GM19035 (cell line): ENCODE data around the gene FSD1L.
"Not testable (repeated sequence)": the region's sequence is repeated elsewhere in the genome, so short reads cannot be mapped to it uniquely, and the experiment has no call there.

ENCODE experiments used
- ATAC-seq: cut with Tn5 transposase; IDR thresholded peaks from one replicate; pipeline ENCODE4 v1.9.1; 2021; ENCODE audit not compliant: unreplicated experiment

The FSD1L gene

GRCh38 chr9:105541838-105542237 is 94.0 kb downstream of the FSD1L start:
- peak; percentile 97 for ATAC-seq

- no peak for ATAC-seq
Measured at GRCh38 chr9:105554042-105554441, 106.2 kb downstream of the FSD1L start.

GRCh38 chr9:105557804-105558610 is 110.2 kb downstream of the FSD1L start, which contains the start of gene FKTN:
Gene FKTN (plus strand): TSS chr9:105558131. CDS start chr9:105575033, 16,902 bp downstream.
- peak; percentile 97 for ATAC-seq

GRCh38 chr9:105572455-105572854 is 124.6 kb downstream of the FSD1L start:
- no peak for ATAC-seq

- ATAC-seq, result not testable (repeated sequence)
Measured at GRCh38 chr9:105579952-105580351, 132.1 kb downstream of the FSD1L start.

GRCh38 chr9:105581550-105581949 is 133.7 kb downstream of the FSD1L start:
- ATAC-seq, result not testable (repeated sequence)

- no peak for ATAC-seq
Measured at GRCh38 chr9:105593145-105593544, 145.3 kb downstream of the FSD1L start.
